HPDE6-E6E7 (cell line): ENCODE measurements around the gene RNF4.
"Not testable (repeated sequence)": the region's sequence is repeated elsewhere in the genome, so short reads cannot be mapped to it uniquely, and the experiment has no call there.

Source experiments
- DNase-seq: peaks from one replicate; pipeline ENCODE4 v3.0.0; 2011; ENCODE audit warnings: missing footprints; ENCODE audit errors: extremely low spot score

Gene RNF4

DNA sequence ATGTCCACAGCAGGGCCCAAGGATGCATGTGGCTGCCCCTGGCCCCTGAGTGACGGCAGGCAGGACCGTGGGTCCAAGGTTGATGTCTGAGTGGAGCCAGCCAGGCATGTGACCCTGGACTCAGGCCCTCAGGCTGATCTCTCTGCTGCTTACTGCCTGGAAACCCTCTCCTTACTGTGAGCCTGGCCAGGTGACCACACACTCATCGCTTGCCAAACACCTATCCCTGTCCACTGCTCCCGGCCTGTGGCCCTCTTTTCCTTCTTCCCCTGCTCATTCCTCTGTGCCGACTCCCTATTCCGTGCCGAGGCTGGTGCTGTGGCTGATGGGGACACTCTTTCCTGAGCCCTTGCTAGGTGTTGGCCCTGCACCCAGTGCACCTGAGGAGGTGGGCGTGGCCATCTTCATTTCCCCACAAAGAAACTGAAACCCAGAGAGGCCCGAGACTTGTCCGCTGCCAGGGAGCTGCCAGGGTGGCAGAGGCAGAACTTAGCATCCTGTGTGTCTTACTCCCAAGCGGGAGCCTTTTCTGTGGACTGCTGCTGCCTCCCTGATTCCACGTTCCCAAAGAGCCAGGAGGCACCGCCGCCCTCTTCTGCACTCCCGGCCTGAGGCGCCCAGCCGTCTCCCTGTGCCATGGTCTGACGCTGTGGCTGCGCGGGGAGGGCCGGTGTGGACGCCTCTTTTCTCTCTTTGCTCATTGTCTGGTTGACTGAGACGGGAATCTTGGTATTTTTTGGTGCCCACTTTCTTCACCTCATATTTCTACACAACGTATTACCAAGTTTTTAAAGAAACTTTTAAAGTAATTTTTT lies 11.2 kb upstream of the RNF4 start:
- DNase-seq: no peak

DNA sequence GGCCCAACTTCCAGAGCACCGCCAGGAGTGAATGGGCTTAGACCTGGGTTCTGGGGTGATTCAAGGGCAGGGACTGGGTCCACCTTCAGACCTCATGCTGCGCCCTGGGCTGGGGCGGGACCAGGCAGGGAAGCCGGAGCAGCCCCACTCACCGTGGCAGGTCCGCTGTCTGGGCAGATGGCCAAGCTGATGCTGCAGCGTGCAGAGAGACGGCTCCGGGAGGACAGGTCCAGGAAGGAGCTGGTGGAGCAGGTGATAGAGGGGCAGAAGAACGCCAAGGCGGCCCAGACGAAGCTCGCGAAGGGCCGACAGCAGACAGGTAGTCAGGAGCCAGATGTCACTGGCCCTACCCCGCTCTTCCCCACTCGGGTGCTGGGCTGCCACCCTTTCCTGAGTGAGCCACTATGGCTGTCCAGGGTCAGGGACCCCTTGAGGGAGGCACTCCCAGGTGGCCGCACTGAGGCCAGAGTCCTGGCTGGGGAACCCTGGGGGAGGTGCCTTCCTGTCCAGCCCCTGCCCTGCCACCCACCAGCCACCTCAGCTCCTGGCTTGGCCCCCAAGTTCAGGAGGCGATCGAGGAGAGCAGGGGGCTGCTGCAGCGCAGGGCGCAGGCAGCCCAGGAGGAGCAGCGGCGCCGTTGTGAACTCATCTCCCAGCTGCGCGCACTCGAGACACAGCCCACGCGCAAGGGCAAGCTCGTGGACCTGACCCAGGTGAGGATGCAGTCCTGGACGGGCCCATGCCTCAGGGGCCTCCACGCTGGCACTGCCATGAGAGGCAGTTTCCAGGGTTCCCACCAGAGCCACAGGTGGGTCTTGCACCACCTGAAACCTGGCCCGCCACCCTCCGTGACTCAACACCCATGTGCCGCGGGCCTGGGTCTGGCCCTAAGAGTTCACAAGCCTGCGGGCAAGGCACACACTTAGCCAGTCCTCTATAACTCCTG lies 10.1 kb upstream of the RNF4 start:
- DNase-seq: no peak

DNA sequence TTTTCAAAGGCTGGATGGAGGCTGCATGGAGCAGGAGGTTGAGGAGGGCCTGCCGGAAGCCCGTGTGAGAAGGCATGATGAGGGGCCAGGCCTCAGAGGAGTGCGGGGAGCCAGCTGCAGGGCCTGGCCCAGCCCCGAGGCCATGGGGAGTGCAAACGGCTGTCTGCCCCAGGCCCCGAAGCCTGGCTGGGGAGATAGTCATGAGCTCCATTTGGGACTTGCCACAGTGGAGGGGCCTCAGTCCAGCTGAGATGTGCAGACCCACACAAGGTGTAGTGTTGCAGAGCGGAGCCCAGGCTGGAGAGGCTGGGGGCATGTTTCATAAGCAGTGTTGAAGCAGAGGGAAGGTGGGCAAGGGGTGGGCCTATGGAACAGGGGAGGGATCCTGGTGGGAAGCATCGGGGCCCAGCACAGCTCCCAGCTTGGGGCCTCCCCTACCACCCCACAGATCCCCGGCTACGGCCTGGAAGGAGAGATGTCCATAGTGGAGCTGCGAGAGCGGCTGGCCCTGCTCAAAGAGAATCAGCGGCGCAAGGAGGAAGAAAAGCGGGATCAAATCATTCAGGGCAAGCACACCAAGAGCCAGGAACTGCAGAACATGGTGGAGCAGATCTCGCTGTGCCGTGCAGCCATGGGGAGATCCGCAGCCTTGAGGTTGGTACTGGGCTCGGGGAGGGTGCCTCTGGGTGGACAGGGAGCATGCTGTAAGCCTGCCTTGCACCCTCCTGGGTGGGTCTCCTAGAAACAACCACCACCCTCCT lies 9.1 kb upstream of the RNF4 start:
- no peak for DNase-seq

DNA sequence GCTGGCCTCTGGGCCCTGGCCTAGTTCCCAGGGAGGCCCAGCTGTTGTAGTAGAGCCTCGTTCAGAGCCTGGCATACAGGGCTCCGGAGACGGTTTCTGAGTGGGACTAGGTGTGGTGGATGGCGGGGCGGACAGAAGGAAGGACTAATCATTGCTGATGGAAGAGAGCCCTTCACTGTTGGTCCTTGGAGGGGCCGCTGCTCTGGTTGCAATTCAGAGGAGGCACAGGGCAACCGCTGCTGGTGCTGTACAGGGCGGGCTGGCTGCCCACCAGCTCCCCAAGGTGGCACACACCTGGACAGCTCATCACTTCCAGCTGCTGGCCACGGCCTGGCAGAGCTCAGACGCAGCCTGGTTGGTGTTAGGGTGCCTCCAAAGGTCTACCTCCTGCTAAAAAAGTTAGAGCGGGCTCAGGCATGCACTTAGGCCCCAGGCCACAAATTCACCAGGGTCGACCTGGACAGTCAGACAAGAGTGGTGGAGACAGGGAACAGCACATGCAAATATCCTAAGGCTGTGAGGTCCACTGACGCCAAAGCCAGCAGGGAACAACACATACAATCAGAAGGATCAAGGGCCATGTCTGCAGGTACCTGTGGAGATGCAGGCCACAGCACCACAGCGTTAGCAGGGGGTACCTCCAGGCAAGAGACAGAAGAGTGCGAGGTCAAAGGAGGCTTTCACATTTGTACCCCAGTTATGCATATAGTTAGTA lies 7.5 kb upstream of the RNF4 start:
- DNase-seq: no peak

DNA sequence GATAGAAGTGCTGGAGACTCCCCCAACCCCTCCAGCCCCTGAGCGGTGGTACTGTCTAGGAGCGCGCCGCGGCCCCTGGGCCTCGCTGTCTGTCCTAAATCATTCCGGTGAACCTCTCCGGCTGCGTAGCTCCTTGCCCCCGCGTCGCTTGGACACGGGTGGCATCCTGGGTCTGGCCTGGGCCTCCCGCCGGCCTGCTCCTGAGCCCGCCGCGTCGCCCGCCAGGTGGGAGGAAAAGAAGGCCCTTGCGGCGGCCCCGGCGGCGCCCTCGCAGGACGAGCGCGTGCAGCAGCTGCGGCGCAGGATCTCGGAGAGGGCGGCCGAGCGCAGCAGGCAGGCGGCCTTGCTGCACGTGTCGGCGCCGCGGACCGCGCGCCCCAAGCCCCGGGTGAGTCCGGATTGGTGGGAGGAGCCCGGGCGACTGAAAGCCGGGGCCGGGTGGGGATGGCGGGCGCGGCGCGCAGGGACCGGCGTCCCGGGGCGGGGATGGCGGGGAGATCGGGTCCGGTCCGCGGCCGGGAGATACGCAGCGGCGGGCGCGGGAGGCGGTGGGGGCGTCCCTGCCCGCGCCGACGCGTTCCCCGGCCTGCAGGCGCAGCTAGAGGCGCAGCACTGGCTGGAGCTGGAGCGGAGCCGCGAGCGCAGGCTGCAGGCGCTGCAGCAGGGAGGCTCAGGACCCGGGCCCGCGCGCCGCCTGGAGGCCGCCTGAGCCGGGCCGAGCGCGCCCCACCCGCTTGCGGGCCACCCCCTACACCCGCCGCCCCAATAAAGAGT lies 6.5 kb upstream of the RNF4 start:
- DNase-seq: peak; percentile 49

DNA sequence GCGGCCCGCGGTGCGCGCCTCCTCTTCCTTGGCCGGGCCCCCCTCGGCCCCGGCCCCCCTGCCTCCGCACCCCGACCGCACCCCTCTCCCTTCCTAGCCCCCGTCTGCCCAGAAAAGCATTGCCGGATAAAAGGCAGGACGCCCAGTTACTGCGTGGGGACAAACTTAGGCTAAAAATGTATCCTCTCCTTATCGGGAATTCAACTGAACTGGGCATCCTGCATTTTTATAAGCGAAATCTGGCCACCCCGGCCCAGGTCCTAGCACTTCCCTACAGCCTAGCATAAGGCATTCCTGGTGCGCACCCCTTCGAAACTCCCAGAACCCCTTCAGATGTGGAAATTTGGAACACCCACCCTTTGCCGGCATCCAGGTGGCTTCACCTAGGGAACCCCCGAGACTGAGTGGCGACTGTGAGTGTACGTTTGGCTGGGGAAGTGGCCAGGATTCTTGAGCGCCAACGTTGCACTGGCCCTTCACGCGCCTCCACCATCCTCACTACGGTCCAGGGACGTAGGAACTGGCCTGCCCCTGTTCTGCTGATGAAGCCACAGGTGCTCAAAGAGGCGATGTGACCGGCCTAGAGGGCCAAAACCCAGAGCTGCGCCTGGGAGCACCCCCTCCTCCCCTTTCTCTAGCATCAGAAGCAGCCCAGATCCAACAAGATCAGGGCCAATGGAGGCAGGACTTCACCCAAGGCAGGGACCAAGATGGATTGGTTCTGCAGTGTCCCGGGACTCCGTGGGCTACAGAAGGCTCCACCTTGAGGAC lies 5.7 kb upstream of the RNF4 start:
- DNase-seq: no peak

DNA sequence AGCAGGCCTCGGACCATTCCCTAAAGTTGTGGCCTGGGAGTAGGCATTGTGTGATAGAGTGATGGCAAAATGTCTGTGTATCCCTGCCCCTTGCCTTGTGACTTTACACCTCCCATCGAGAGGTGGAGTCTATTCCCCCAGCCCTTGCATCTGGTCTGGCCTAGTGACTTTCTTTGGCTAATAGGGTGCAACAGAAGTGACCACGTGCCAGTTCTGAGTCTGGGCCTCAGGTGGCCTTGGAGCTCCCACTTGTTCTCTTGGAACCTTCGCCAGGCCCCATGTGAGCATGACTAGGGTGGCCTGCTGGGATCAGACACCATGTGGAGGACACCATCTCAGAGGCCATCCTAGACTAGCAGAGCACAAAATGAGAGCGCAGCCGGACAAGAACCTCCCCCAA lies 3.9 kb upstream of the RNF4 start:
- no peak for DNase-seq

DNA sequence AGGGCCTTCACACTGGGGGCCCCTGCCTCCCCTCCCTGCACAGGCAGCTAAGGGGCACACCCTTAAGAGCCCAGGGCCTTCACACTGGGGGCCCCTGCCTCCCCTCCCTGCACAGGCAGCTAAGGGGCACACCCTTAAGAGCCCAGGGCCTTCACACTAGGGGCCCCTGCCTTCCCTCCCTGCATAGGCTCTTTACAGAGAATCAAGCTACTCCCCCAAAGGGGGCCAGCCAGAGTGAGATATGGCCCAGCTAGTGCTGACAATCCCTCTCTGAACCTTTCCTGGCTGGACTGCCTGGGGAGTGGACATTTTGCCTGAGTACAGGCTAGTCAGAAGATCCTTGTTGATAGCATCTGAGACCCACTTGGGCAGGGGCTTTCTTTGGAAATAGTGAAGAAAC lies 3.4 kb upstream of the RNF4 start:
- not testable (repeated sequence) for DNase-seq

DNA sequence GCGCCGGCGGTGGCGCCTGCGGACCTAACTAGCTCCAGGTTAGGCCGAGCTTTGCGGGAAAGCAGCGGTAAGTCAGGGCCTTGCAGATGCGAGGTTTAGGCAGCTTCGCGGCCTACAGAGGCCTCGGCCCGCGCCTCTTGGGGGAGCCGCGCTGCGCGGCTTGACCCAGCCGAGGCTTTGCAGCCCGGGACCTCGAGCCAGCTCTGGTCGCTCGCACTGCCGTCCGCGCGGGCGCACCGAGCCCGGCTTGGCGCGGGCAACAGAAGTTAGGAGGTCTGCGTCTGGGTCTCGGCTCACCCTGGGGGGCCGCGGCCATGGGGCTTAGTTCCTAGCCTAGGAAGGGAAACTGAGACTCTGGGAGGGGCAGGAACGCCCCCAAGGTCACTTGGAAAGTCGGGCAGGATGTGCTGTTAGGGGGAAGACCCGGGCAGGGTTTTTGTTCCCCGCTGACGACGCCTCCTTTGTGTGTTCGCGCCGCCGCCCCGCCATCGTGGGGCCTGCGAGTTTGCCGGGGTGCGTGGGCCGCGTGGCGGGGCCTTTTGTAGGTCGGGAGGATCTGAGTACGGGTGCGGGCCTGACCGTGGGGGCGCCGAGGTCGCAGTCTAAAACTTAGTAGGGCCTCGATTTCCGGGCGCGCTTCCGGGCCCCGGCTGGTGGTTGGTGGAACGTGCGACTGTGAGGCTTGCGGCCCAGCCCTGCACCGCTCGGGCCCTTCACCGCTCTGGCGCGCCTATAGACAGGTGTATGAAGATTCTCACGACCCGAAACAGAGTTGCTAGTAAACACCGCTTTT lies 482 bp downstream of the RNF4 start:
- DNase-seq: peak; percentile 48

DNA sequence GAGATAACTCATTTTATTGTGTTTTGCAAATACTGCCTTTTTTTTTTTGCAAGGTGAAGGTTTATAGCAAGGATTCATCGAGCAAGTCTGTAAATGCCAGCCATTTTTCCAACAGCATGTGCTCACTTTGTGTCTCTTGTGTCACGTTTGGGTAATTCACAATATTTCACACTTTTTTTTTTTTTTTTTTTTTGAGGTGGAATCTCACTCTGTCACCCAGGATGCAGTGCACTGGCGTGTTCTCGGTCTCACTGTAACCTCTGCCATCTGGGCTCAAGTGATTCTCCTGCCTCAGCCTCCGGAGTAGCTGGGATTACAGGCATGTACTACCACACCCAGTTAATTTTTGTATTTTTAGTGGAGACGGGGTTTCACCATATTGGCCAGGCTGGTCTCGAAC lies 1.9 kb downstream of the RNF4 start:
- no peak for DNase-seq

DNA sequence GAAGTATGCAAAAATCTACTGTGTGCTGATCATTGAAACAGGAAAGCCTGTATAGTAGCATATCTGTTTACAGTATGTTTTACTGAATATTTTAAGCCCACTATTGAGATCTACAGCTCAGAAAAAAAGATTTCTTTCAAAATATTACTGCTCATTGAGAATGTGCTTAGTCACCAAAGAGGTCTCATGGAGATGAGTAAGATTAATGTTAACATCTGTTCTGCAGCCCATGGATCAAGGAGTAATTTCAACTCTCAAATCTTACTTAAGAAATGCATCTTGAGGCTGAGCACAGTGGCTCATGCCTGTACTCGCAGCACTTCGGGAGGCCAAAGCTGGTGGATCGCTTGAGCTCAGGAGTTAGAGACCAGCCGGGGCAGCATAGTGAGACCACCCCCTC lies 3.3 kb downstream of the RNF4 start:
- no peak for DNase-seq

DNA sequence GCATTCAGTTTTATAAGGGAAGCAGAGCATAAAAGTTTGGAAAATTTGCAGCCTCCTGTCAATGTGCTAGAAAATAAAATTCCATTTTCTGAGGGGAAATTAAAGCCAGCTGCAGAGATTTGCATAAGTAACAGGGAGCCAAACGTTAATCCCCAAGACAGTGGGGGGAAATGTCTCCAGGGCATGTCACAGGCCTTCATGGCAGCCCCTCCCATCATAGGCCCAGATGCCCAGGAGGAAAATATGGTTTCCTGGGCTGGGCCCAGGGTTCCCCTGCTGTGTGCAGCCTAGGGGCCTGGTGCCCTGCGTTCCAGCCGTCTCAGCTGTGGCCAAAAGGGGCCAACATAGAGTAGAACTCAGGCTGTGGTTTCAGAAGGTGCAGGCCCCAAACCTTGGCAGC lies 9.3 kb downstream of the RNF4 start:
- no peak for DNase-seq

DNA sequence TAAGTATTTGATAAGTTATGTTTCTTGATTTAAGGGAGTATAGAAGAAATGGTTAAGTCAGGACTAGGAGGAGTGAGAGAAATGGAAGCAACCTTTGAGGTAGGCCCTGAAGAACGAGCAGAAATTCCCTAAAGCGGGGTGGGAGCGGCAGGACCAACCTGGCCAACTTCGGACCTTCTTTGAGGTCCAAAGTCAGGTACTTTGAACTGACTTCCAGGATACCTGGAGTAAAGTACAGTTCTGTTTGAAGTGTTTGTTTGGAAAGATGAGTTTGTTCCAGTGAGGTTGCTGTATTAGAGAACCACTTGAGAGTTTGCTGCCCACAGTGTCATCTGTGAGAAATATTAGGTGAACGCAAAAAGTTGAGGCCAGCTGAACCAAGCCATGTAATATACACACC lies 11.7 kb downstream of the RNF4 start:
- no peak for DNase-seq

DNA sequence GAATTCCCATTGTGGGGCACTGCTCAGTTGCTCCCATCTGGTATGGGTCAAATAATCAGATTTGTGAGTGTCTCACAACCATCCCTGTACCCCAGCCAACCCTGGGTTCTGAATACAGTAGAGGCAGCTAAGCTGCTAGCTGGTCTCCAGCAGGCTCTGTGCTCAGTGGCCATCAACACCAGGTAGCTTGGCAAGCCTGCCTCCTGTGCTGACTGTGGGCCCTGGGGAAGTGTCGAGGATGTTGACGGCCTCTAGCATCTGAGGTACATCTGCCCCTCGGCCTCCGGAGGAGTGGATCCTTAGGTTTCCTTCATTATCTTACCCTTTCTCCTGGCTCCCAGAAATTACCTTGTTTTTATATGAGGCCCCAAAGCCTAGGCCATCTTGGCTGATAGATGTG lies 13.3 kb downstream of the RNF4 start:
- DNase-seq: no peak

DNA sequence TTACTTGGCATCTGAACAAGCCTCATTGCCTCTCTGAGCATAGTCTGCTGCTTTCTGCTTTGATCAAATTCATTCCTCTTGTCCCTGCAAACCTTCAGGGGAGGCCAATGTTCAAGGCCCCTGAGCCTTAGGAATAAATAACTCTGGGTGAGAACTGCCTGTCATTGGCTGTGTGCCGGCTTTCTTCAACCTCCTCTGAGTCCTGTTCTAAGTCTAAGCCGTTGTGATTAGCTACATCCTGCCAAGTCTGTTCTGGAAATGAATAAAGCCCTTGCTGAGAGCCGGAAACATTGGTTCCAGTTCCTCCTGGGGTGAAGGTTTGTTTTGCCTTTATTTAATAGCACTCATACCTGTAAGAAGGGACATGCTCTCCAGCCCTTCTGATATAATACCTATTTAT lies 13.8 kb downstream of the RNF4 start:
- no peak for DNase-seq

DNA sequence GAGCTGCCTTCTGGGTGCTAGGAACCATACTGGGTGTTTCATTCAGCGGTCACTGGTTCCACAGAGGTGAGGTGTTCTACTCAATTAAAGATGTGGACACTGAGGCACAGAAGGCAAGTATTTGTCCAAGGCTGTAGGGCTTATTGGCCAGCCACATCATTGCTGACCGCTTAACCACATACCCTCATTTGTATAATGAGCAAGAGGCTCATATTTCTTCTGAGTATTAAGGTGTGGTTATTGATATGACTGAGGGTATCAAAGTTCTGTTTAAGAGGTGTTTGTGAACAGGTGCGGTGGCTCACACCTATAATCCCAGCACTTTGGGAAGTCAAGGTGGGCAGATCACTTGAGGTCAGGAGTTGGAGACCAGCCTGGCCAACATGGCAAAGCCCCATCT lies 14.3 kb downstream of the RNF4 start:
- no peak for DNase-seq

DNA sequence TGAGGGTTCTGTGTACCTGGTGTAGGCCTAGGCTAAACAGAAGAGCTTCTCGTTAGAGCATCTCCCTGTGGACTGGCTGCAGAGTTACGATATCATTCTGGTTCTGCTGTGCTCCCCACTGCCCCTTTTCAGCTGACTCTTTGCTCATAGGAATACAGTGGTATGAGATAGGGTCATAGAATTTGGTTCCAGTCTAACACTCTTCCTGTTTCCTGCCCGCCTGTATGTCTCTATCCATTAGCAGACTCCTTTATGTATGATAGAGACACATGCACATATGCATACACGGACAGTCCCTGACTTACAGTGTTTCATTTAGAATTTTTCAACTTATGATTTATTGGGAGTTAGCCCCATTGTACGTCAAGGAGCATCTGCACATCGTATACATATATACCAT lies 15.3 kb downstream of the RNF4 start:
- no peak for DNase-seq

DNA sequence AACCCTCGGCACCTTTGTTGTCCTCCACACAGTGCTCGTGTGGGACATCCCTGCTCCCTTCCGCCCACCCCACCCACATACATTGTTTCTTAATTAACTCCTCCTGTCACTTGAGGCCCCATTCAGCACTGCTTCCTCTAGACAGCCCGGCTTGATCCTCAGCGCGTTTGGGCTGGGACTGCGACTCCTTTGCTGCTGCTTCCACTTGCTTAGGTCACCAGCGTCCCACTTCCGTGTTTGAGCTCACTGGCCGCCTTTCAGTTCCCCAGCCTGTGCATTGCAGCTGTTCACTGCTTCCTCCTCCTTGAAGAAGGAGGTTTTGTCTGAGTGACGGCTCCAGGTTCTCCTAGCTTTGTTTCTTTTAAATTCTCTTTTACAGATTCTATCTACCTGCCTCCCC lies 16.1 kb downstream of the RNF4 start:
- no peak for DNase-seq

DNA sequence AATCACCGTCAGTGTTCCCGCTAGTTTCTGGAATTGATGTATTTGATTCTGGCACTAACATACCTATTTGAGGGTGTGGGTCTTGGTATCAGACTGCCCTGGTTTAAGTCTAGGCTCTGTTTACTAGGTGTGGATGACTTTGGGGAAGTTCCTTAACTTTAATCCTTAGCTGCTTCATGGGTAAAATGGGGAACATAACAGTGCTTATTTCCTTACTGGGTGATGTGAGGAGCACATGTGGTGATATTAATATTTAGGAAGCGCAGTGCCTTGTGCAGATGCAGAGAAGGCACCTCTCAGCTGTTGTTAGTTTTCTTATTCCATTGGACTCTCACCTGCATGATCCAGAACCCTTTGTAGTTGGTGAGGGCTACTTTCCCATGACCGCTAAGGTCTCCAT lies 17.1 kb downstream of the RNF4 start:
- no peak for DNase-seq
